AG08396 (cell line): ENCODE results near the gene ANKRD13D.
A peak's percentile ranks its signal among the peaks of the same experiment; 100 is the strongest.
"Not testable (repeated sequence)": the region's sequence is repeated elsewhere in the genome, so short reads cannot be mapped to it uniquely, and the experiment has no call there.

Experiments
- DNase-seq: peaks from one replicate; pipeline ENCODE4 v3.0.0; 2012; ENCODE audit warnings: low spot score, mixed read lengths

Gene ANKRD13D

DNA sequence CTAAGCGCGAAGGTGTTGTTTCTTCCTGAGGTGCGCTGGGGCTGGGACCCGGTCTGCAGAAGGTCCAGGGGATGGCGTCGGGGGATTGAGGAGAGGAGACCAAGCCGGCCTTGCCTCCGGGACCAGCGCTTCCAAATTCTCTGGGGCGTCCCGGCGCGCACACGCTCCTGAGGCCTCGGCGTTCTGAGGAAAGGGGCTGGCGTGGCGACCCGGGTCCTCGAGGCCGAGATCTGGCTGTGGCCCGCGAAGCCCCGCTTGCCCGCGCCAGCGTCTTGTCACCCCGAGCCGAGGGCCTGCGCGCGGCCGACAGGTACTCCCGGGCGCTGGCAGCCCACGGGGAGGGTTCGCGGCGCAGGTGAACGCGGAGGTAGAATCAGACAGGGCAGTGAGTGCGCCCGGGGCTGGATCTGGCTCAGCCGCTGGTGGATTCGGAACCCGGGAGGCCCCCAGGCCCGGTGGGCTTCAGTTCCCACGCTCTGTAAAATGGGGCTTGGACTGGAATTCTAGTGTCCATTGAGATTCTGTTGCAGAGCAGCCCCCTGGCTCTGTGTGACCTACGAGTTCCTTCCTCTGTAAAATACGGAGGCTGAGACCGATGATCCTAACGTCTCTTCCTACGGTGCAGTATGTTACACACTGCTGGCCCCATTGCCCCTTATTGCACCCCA is 28.9 kb downstream of the ANKRD13D start:
- DNase-seq, result peak; percentile 12

DNA sequence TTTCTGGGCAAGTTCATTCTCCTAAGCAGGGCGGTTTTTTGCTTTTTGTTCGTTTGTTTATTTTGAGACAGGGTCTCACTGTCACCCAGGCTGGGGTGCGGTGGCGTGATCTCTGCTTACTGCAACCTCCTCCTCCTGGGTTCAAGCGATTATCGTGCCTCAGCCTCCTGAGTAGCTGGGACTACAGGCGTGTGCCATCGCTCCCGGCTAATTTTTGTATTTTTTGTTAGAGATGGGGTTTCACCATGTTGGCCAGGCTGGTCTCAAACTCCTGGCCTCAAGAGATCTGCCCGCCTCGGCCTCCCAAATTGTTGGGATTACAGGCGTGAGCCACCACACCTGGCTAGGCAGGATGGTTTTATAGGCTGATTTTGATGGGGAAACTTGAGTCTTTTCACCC is 29.8 kb downstream of the ANKRD13D start:
- not testable (repeated sequence) for DNase-seq

DNA sequence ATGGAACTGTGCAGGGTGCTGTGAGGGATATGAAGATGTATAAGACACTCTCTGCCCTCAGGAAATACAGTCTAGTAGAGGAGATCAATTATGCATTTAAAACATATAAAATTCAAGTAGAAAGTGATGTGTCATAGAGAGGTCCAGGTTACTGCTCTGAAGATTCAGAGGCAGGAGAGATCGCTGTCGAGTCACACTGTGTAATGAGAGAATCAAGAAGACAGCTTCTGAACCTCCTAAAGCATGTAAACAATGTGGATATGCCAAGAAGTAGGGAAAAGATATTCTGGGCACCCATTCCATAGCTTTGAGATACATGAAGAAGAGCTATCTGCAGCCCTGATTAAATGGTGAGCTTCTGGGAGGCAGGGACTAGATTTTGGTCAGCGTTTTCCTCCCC is 30.9 kb downstream of the ANKRD13D start:
- DNase-seq, result peak; percentile 45

DNA sequence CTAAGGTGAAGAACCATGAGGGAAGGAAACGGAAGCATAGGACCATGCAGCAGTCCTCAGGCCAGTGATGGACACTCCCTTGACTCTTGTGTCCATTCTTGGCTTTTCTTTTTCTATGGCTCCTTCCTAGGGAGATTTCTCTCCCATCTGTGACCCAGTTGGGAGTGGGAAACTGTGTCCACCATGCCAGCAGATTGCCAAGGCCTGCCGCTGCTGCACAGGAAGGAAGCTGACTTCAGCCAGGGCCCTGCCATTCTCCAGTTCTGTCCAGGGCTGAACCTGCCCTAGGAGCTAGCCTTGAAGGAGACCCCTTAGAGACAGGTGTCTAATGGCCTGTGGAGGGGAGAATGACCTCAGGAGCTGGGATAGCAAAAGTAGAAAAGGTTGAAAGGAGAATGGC is 31.6 kb downstream of the ANKRD13D start:
- DNase-seq, result no peak

DNA sequence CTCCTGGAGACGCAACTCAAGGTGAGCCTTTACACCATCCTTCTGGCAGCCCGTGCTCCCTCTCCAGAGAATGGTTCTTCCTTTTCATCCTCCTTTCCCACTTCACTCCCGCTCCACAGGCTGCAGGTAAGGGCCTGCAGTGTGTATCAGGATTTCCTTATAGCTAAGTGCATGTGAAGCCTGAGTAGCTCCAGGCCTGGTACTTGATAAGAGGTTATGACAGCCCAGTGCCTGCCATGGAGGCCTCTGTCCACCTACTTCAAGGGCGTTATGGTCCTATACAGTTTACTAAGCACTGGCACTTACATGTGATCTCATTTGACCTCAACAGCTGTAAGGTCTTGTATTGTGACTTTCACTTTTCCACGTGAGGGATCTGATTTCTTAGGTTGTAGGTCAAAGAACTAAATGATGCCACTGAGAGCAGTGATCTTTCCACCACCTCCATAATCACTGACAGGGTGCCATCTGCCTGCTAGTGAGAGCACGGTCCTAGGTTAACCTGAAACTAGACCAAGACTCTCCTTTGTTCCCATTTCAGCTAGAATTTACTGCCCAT is 32.3 kb downstream of the ANKRD13D start:
- DNase-seq, result no peak

DNA sequence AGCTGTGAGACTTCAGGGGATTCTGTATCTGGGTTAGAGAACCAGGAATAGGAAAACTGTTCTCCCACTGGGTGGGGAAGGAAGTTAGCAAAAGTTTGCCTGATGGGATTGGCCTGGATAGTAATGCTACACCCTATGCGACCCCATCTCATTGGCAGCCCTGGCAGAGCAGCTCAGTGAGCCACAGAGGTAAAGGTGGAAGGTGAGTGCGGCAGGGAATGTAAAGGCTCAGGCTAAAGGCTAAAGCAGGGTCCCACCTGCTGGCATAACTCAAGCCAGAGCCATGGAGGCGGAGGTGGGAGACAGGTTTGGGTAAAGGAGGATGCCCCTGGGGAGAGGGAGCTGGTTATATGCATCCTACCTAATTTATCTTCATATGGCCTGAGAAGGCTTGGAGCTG is 32.9 kb downstream of the ANKRD13D start:
- no peak for DNase-seq

DNA sequence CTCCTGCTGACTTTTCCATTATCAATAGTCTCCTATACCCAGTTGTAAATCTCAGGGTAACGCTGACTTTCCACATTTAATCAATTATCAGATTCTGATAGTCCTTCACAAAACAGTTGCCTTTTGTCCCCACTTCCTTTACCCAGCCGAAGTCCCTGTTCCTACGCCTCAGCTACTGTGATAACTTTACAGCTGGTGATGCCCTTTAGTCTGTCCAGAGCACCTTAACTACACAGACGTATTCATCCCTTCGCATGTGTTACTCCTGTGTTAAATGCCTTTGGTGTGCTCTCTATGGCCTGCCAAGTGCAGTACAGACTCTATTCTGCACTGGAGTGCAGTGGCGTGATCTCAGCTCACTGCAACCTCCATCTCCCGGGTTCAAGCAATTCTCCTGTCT is 34.4 kb downstream of the ANKRD13D start:
- DNase-seq, result no peak

DNA sequence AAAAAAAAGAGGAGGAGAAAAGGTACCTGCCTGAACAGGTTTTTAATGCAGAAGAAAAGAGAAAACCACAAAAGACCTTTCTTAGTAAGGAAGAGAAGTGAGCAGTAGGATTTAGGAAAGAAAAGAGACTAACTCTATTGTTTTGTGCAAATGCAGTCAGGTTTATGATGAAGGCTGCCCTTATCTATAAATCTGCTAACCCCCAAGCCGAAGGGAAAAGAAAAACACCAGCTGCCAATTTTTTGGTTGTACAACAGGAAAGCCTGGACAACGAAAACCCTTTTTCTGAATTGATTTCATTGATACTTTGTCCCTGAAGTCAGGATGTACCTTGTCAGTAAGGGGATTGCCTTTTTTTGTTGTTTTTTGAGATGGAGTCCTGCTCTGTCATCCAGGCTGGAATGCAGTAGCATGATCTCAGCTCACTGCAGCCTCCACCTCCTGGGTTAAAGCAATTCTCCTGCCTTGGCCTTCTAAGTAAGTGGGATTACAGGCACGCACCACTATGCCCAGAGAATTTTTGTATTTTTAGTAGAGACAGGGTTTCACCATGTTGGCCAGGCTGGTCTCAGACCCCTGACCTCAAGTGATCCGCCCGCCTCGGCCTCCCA is 43.1 kb downstream of the ANKRD13D start:
- DNase-seq, result no peak

DNA sequence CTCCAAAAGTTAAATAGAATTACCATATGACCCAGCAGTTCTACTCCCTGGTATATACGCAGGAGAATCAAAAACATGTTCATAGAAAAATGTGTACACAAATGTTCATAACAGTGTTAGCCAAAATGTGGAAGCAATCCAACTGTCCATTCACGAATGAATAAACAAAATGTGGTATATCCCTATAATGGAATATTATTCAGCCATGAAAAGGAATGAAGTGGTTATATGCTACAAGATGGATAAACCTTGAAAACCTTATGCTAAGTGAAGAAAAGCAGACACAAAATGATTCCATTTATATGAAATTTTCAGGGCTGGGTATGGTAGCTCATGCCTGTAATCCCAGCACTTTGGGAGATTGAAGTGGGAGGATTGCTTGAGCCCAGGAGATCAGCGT is 48.2 kb downstream of the ANKRD13D start:
- DNase-seq, result no peak

DNA sequence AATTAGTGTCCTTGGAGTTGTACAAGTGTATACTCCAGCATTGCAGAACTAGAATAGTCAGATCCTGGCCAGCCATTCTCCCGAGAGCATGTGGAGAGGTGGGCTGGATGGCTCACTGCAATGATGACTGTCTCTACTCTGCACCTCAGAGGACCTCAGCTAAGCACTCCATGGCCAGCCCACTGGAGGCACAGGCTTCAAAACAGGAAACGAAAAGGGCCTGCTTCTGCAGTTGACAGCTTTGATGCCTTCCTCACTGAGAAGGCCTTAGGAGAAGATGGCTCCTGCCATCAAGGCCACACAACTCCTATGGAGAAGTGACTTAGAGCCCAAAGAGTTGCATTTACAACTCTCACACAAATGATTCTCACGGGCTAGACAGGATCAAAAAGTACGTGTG is 55.2 kb downstream of the ANKRD13D start:
- no peak for DNase-seq

DNA sequence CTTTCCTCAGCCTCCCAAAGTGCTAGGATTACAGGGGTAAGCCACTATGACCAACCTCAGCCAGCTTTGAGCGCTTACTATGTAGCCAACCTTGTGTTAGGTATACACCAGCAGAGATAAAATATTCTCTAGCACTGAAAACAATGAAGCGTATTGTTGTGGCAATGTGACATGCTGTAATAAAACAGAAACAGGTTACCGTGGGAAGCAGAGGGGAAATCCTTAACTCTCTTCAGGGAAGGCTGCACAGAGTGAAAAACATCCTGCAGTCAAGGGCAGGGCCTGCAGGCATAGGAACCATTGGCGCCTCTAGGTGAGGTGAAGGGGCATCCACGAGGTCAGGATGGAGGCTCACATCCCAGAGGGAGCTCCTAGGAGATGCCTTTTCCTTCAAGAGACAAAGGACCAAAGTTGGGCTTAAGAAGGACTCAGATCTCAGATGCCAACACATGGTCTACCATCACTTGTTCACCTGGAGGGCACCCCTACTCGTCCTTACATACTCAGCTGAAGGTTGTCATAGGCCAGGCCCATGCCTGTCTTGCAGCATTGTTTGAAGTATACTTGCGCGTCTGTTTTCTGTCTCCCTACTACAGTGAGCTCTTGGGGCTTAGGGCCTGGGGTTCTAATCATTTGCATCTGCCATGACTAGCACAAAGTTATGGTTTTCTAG is 56.3 kb downstream of the ANKRD13D start:
- no peak for DNase-seq

DNA sequence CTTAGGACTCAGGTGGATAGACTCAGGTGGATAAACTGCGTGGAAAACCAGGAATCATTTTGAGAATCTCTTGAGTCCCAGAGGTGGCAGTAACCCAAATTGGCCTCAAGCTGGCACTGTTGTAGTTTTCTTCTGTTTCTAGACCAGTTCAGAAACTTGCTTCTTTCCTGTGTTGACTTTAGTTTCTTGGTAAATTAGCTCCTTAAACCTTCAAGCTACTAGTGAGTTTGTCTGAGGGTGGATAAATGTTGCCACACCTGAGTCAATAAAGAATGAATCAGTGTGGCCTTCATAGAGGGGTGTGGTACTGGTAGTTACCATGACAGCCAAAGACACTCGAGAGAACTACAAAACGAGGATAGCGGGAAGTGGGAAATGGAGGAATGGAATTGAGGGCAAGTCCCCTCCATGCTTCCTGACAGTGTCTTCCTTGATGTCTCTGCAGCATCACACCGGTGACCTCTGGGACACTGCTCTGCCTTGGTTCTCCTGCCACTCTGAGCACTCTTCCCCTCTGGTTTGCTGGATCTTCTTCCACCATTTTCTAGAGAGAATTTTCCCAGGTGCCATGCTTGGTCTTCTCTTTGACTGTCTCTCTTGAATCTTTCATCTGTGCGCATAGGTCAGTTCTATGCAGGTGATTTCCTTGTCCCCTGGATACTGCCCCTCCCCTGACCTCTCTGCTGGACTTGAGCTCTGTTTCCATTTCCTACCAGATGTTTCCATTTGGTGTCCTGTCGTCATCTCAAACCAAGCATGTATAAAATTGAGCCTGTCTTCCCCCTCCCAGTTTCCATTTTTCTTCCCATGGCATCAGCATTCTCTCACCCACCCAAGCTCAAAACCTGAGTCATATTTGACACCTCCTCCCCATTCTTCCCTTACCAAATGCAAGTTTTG is 57.1 kb downstream of the ANKRD13D start:
- DNase-seq, result no peak

DNA sequence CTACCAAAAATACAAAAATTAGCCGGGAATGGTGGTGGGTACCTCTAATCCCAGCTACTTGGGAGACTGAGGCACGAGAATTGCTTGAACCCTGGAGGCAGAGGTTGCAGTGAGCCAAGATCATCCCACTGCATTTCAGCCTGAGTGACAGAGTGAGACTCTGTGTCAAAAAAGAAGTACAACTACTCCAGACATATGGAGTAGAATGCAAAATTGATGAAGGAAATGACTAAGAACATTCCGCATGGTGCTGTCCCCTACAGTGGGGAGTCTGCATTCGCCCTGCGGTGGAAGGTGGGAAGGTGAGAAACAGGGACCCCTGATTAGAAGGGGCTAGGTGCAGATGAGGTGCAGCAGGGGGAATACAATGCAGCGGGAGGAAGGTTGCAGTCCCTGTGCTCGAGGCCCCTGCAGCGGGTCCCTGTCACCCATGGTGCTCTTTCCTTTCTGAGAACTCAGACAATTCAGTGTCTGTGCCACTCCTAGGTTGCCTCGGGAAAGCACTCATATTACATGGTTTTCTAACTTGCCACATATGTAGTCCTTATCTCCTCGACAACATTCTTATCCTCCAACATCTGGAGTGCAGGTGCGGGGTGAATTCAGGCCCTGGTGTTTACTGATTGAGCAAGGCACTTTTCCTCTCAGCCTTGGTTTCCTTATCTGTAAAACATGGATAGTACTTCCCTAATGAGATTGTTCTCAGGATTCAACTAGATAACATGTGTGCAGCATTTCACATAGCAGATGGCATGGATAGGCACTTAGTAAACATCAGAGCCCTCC is 59.1 kb downstream of the ANKRD13D start:
- no peak for DNase-seq

DNA sequence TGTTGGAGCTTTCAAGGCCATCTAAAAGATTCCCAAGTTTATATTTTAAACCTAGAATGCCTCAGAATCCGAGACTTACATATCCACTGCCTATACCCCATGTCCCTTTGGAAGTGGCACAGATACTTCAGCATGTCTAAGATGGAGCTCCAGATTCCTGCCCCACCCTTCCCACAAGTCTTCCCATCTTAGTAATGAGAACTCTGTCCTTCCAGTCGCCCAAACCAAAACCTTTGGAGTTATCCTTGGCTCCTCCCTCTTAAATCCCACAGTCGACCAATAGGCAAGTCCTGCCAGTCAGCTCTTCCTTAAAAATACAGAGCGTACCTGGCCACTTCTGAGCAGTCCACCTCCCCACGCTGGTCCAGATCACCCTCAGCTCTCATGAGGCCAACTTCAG is 59.9 kb downstream of the ANKRD13D start:
- no peak for DNase-seq

DNA sequence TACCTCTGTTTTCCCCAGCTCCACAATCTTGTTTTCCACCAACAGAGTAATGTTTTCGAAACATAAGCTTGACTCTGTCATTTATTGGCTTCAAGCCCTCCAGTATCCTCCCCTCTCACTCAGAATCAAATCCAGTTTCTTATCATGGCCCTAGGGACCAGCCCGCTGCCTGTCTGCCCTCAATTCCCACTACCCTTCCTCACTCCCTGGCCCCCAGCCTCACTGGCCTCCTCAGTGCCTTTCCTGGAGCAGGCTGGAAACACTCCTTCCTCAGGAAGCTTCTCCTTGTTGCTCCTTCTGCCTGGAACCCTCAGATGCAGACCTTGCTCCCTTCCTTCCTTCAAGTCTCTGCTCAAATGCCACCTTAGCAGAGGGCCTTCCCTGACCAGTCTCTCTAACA is 60.4 kb downstream of the ANKRD13D start:
- no peak for DNase-seq

DNA sequence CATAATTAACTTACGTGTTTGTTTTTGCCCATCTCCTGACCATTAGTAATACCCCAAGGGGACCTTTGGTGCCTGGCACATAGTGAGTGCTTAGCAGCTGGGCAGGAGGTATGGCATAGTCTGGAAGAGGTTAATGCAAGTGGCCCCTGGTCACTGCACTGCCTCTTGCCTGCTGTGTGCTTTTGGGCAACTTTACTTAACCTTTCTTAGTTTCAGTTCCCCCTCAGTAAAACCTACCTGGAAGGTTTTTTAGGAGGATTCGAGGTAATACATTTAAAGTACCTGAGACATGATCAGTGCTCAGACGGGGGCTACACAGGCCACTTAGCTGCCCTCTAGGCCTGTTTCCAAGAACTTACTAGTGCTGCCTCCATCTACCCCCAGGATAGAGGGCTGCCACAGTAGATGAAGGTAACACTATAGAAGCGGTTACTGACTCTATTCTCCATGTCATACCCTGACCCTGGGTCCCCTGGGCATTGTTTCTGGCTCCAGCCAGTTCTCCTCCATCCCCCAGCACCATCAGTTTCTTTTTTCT is 60.9 kb downstream of the ANKRD13D start:
- no peak for DNase-seq

DNA sequence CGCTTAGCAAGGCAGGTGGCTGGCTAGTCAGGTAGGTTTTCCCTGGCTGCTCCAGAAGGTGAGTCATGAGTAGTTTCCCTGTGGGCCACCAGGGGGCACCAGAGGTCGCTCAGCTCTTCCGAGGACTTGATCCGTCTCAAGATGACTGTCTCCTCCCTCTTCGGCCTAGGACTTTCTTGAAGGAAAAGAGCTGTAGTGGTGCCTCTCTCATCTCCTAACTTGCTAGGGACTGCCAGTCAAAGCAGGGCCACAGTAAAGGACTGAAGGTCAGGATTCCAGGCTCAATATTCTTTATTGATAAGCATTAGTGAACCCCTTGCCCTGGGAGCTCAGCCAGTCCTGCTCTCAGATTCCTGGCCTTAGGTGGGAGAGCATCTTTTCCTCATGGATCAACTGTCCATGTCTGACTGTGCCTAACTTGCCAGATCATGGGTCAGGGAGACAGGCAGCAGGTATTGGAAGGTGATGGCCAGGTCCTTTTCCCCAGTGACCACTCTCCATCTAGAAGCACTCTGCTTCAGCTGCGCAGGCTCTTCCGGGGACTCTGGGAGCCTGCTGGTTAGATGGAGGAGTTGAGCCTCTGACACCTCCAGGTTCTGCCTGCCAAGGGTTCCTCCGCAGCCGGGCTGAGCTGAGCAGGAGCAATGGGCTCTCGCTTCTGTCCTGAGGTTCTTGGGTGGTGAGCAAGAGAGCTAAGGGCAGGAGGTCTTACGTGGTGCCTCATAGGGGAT is 62.3 kb downstream of the ANKRD13D start:
- peak; percentile 83 for DNase-seq
